HG03064 (cell line): ENCODE data around the gene GRID1.

Experiments used
- ATAC-seq: cut with Tn5 transposase; IDR thresholded peaks from one replicate; pipeline ENCODE4 v1.9.1; 2021; ENCODE audit warnings: low read depth; ENCODE audit not compliant: unreplicated experiment

Gene GRID1

DNA sequence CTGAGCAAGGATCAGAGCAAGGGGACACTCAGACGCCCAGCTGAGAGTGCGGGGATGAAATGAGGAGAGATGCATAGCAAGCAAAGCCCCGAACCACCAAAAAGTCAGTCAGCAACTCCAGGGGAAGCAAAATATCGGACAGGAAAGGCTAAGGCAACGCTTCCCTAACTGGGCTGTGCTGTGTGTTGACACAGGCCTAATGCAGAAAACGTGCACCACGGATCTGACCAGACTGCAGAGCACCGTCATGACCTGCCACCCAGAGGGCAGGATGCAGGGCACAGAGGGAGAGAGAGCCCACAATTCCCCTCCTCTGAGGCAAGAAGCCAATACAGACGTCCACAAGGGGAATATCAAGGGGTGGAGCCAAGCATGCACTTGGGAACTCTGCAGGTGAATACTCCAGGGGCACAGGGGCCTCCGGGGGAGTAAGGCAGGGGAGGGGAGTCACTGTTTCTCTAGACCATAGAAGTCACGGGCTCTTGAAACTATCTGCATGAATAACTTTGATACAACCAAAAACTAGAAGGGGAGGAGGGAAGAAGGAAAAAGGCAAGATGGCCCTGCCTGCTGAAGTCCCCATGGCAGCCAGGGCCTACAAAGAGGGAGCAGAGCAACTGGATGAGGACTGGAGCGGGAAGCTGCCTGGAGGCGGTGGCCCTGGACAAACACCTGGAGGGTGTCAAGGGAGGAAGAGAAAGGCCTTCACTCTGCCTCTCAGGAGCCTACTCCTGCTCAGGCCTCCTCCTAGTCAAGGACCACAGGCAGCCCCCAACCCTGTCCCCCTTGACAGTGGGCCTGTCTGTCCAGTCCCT lies 26.2 kb downstream of the GRID1 start:
- no peak for ATAC-seq

DNA sequence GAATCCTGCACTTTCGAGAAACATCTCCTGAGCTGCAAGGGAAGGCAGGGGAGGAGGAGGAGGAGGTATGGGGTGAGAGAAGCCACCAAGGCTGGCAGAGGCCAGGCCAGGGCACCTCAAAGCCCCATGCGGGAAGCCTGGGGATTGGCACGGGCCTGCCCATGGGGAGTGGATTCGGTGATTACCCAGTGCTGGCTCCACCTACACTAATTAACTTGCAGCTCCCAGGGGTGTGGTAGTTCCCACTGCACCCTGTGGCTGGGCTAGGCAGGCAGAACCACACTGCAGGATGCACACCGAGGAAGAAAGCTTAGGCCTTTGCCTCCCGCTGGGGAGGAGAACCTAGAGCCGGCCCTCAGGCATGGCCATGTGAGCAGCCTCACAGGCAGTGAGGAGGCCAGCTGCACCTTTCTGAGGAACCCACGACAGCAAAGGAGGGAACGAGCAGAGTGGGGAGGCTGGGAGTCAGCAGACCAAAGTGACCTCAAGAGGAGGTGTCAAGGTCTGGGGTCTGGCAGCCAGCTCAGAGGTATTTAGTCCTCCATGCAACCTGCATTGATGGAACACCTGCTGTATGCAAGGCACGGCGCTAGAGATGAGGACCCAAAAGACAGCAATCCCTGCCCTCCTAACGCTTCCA lies 27.2 kb downstream of the GRID1 start:
- no peak for ATAC-seq

DNA sequence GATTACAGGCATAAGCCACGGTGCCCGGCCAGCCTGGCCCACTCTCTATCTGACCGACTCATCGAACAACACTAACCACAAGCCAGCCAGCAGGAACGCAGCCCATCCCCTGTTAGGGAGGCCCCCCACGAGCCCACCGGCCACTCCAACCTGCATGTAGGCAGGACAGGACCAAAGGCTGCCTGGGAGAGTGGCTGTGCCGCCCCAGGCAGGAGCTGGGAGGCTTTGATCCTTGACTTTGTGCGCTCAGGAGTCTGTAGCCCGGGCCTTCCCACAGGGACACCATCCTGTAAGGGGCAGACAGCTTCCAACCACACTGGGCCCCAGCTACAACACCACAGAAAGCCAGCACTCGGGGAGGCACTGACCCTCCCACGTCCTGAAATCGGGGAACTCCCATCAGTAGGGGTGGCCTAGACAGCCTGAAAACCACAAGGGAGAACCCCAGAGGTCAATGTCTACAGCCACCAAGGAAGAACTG lies 29.4 kb downstream of the GRID1 start:
- no peak for ATAC-seq

DNA sequence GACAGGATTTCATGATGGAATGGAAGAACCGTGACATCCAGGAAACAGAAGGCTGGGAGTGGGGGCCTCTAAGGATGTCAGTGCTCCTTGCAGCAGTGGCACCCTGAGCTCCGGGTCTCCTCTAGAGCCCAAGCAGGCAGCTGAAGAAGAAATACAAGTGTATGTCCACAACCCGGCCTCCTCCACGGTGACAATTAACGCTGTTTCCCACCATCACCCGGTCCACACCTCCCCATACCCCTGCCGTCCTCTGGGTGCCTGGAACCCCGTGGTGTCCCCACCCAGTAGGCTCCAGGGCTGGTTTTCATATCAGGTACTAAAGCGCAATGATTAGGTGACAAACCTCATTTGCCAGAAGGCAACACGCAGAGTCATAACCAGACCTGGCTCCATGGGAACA lies 30.3 kb downstream of the GRID1 start:
- ATAC-seq = no peak

DNA sequence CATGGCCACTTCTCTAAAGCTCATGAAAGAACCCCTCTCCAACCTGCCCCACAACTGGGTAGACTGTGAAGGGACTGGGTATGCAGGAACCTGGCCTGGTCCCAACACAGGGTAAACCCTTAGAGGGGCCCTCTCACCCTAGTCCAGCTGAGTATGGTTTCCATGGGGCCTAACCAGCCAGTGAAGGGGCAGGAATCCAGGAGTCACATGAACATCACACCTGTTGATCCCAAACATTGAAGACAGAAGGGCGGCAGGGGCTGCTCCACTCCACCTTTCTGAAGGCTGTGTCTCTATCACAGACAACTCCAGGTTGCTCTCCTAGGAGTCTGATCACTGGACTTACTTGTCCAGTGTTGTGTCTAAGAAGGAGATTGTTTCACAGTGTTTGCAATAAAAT lies 30.8 kb downstream of the GRID1 start:
- no peak for ATAC-seq

DNA sequence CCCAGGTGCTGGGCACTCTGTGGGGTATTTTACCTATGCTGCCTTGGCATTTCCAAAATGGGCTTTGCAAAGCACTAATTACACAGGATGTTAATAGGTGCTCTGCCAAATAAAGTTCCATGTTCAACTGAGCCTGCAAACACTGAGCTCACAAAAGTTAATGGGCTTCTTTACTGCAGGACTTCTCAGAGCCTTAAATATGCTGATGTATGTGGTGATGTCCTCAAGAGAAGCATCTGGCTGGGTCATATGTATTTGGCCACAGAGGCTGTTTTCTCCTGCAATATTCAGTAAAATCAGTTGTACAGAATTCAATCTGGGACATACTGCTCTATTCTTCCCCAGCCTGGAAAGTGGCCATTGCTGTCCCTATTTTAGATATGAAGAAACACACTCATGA lies 31.3 kb downstream of the GRID1 start:
- ATAC-seq = no peak

DNA sequence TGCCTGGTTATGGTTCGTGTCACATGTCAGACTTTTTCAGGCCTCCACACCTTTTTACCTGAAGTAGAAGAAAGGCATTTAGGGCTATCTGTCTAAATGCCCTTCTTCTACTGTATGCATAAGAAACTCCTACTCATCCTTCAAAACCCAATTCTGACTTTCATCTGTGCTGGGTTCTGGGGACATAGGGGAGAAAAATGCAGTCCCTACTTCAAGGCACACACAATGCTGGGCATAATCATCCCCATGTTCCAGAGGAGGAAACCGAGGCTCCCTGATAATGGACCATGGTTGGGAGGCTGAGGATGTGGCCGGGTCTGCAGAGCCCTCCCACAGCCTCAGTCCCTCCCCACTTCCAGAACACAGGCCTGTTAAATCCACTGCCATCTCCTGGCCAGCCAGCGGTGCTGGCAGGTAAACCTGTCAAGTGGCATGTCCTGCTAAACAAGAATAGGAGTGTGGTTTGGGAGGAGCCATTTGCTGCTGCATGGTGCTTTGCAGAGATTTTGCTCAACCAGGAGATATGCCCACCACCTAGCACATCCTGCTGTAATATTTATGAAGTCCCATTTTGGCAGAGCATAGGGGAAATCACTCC lies 32.0 kb downstream of the GRID1 start:
- no peak for ATAC-seq

DNA sequence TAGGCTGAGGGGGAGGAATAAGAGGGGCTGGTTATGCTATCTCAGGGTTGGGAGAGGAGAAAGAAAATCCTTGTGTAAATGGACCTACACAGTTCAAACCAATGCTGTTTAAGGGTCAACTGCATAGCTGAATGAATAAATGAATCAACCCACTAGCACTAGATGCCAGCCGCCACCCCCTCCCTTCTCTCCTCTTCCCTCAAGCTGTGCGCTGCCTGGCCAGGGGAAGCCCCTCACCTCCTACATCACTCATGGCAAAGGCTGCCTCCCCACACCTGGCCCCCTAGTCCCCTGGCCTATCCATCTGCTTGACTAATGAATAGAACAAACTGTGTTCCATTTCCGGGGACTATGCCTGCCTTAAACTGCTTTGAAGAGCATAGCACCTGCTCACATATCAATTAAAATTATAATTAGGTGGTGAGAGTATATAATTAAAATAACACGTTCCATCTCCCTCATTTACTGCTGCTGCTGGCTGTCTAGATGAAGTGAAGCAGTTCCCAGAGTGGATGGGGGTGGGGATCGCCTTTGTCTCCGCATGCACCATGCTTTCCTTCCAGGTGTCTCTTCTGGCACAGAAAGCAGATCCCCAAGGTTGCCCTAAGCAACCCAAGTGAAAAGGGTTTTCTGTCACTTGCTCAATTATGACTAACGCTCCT lies 32.6 kb downstream of the GRID1 start:
- no peak for ATAC-seq

DNA sequence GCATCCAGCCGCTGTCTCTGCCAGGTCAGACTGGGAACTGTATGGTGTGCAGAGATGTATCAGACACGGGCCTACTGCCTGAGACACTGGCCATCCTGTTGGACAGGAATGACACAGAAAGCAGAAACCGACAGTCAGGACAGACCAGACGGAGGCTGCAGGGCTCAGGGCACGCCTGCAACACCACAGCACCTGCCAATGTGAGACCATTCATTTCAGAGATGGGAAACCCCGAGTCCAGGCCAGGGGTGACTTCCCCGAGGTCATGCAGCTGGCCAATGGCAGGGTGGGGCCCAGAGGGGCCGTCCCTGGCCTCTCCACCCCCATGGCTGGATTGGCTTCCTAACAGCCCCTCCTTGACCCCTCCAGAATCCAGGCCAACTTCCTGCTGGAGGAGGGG lies 34.7 kb downstream of the GRID1 start:
- no peak for ATAC-seq

DNA sequence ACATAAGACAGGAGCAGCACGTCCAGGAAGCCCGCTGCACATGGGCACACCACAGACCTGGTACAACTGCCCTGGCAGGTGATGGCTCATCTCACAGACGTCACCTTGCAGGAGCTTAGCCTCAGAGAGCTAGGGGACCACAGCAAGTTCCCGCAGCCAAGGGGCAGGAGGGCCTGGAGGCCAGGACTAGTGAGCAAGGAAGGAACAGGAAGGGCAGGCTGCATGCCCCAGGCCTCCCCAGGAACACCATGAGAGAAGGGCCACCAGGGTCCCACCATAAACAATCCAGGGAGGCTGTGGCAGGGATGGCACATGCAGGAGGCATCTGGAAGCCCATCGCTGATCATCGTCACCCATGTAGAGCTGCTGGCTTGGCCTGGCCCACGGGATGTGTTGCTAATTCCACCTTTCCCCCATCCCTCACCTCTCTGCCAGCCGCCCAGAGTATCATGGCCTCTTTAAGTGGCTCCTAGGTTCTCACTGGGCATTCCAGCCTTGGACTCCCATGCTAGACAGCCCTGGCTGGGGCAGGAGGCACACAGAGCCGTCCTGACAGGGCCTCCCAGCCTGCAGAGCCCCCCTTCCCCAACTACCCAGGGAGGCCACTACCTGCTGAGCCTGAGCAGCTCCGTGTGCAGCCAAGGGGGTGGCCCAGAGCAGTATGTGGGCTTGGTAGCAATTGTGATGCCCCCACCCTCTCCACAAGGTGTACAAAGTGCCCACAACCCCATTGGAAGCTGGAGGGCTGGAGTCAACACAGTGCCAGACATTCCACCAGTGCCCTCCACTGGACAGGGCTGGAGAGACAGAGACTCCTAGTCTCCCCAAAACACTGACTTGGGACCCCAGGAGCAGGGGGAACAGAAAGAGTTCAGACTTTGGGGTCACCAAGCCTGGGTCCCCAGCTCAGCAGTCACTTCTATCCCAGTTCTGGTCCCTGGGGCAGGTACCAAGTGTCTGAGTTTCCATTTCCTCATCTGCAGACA lies 35.5 kb downstream of the GRID1 start:
- no peak for ATAC-seq

DNA sequence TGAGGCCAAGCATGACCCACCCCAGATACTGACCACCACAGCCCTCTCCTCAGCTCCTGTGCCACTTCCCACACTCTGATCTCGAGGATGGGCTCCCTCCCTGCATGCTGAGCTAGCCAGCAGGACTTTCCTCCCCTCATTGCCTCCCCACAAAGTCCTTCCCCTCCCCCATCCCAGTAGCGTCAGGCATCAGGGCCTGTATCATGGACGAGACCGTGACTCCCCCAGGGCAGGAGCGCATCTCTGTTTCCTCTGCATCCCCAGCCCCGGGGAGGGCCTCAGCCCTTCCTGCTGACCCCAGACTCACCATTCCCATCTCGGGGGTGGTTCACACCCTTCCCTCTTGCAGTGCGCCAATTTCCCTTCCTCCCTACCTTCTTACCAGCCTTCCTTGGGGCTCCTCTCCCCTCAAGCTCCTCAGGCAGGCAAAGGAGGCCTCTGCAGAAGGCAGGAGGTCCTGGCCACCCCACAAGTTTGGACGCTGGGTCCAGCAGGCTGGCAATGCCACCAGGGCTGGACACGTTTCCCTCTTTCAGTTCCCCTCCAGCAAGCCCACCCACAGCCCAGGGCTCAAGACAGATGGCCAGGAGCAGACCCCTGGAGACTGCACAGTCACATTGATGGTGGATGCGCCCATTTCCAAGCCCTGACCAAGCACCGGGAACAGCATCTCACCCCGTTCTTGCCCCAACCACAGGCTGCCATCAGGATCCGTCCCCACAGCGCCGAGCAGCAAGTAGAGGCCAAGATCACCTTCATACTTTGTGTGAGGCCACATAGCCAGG lies 36.5 kb downstream of the GRID1 start:
- ATAC-seq = no peak

DNA sequence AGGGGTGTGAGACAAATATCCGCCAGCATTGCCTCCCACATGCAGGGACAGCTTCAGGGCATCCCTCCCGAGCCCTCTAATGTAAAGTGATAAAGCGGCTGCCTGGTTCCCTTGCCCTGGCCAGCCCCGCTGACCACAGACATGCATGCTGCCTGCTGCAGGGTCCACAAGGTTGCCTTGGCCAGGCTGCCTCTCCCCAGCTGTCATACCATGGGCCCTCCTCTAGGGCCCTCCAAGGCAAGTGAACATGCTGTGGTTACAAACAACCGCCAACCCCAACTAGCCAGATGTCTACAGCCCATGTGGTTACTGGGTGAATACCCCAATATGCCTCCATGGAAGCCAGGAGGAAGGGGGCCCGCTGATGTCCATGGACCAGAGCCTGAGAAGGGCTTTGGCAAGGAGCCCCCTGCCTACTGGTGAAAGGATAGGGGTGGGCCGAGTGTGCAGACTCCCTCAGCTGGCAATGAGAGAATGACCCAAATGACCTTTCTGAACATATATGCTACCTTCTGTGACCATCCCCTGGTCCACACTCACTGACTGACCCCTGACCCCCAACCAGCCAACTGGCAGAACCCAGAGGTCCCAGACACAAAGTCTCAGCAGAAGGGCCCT lies 37.4 kb downstream of the GRID1 start:
- ATAC-seq = no peak

DNA sequence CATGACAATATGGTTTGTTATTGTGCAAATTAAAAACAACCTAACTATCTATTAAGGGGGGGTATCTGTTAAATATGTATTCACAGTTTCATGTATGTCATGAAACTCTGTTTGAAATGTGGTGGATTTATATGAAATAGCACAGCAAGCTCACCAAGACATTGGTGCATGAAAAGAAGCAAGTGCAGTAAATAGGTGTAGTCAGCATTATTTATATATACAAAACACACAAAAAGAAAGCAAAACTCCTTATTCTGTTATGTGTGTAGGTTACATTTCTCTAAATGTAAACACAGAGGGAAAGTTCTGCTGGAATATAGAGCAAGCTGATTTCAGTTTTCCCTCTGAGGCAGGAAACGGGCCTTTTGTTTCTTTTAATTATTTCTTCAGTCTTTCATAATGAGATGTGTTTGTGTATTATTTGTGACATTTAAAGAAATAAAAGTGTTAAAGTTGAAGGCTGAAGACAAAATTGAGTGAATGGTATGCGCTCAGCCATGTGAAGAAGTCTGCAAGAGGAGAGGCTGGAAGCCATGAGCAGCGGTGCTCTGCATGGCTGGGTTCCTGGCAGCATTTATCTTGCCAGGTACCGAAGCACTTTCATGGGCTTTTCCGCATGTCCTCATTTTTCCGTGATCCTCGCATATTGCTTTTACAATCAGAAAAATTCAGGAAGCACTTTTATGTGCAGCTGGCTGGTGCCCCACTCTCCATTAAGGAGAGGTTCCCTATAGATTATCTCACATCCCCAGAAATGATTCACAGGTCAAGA lies 38.5 kb downstream of the GRID1 start:
- no peak for ATAC-seq

DNA sequence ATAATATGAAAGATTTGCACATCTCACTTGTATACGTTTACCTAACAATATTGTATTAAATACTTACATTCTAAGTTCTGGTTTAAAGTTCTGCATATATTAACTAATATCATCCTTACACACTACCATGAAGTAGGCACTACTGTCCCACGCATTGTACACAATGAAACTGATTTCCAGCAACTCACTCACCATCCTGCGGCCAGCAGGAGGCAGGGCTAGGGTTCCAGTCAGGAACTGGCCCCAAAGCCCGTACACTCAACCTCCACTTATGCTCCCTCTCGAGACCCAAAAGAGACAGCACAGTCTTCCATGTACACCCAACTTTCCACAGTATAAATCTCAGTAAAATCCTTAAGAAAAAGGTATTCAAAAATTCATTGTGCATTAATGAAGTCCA lies 41.4 kb downstream of the GRID1 start:
- ATAC-seq = no peak

DNA sequence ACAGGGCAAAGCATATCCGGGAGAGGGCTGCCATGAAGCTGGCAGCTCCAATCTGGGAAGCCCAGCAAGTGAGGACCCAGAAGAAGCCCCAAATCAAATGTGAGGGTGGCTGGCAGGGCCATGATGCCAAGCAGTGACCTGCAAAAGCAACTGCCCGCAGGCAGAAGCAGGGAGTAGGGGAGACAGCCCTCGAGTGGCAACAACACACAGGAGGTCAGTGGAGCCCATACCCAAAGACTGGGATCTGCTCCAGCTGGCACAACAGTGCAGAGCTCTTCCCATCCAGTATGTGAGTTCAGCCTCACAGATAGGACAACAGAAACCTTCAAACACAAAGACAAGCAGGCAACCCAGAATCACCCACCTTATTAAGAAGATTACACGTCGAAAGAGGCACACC lies 45.0 kb downstream of the GRID1 start:
- ATAC-seq = no peak

DNA sequence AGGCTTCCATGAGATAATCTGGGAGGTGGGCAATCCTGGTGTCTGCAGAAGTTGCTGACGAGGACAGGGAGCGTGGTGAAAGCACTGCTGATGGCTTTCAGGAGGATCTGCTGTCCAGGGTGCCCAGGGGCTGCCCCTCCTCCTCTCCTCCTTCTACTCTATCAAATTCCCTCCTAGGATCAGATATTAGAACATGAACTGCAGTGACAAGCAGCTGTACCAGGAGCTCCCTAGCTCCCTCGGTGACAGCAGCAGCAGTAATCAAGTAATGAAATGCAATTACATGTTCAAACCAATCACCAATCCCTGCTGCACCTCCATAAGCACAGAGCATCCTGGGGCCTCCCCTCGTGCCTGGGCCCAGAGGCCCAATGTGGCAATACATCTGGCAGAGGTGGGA lies 46.9 kb downstream of the GRID1 start:
- ATAC-seq = no peak

DNA sequence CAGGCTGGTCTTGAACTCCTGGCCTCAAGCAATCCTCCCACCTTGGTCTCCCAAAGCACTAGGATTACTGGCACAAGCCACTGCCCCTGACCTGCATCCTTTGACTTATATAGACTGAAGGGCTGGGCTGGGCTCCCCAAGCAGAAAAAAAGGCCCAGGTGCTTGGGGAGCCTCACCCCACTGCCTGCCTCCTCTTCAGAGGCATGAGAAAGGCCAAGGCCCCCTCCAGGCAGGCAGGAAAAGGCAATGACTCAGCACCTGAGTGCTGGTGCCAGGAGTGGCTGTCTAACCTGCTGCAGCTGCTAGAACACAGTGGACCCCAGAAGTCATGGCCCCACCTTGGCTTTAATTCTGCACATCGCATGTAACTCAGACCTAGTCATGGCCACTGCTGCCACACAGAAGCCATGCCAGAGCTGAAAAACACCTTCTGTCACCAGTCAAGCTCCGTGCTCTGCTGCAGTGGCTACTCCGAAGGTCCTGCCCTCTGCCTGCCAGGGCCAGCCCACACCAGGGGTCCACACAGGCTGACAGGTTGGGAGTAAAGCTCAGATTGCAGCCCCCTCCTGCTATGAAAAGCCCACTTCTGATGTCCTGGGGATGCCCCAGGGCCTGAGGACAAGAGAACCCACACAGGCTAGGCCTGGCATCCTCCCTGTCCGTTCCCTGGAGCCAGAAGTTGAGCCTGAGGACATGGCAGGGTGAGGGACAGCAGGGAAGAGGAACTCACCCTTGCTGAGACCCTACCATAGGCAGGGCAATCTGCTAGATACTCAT lies 48.5 kb downstream of the GRID1 start:
- no peak for ATAC-seq
